NCI-H526 treated with DMSO at 0.1 percent for 48 hours (cell line): ENCODE data around the gene CUEDC1.

Source experiments
- DNase-seq: peaks from one replicate; lab custom pipeline; 2025; lab: John Stamatoyannopoulos, UW

Gene CUEDC1, protein sequence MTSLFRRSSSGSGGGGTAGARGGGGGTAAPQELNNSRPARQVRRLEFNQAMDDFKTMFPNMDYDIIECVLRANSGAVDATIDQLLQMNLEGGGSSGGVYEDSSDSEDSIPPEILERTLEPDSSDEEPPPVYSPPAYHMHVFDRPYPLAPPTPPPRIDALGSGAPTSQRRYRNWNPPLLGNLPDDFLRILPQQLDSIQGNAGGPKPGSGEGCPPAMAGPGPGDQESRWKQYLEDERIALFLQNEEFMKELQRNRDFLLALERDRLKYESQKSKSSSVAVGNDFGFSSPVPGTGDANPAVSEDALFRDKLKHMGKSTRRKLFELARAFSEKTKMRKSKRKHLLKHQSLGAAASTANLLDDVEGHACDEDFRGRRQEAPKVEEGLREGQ

DNA sequence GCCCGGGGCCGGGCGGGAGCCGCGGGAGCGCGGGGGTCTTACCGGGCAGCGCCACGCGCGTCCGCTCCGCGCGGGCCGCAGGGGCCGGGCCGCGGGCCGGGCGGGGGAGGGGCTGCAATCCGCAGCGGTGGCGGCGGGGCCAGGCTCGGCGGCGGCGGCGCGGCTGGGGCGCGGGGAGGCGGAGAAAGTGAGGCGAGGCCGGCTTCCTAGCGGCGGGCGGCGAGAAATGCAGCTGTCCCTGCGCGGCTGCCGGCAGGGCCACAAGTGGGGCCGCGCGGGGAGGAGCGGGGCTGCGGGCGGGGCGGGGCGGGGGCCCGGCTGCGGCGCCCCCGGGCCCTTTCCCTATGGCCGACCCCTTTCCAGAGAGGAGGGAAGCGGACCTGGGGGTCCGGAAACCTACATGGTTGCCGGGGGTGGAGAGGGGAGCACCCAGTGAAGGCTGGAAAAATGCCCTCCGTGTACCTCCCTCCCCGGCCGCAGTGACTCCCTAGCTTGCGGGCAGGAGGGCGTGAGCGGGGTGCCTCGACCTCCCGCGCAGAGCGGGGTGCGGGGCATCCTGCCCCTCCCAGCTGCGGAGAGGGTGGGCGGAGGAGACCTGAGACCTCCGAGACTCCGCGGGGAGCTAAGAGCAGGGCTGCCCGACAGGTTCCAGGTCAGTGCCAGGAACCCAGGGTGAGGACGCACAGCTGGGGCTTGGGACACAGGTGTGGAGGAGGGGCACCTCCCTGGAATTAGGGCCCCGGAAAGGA lies at the start of gene CUEDC1:
Gene CUEDC1, minus strand, starts transcription at position 230 of the 749 bp plus-strand sequence. CDS start 69,848 bp downstream, outside the sequence.
- DNase-seq = peak; percentile 30

GRCh38 chr17:58004060-58004459 lies 48.8 kb upstream of the CUEDC1 start:
- no peak for DNase-seq

DNA sequence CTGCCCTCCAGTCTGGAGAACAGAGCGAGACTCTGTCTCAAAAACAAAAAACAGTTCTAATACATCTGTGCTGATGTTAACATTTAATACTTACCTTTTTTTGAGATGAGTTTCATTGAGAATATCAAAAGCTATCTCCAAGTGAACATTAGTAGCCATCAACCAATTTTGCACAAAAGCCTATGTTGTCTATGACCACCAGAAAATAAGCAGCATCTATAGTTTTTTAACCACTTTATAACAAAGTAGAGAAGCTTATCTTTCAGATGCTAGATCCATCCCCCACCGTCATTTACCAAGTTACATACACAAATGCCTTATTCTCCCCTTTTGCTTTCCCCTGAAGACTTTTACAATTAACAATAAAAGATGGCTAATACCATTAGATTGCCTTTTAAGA lies 47.8 kb upstream of the CUEDC1 start:
- no peak for DNase-seq

GRCh38 chr17:58002154-58002948 lies 47.1 kb upstream of the CUEDC1 start:
- no peak for DNase-seq

GRCh38 chr17:58001461-58002124 lies 46.4 kb upstream of the CUEDC1 start:
- DNase-seq = no peak

GRCh38 chr17:57999496-58000017 lies 44.3 kb upstream of the CUEDC1 start:
- DNase-seq = peak; percentile 57

DNA sequence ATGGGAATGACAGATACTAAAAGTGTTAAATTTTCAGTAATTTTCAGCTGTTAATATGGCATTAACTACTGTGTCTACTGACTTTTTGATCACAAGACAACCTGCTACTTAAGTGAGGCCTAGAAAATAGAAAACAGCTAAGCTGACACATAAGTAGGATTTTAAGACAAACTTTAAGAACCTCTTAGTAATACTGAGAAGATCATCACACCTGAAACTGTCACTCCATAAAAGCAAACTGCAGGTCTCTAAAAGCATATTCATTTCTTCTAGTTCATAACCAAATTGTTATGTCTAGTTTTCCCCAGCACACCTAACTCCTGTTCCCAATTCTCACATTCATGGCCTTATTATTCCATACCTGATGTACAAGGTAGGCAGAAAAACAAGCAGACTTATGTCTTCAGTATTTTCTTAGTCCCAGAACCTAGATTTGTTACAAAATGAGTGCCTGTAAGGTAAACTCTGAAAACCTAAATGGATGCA lies 43.8 kb upstream of the CUEDC1 start:
- DNase-seq = no peak

- DNase-seq = no peak
These were observed 42.0 kb upstream of the CUEDC1 start for GRCh38 chr17:57997085-57997809.

DNA sequence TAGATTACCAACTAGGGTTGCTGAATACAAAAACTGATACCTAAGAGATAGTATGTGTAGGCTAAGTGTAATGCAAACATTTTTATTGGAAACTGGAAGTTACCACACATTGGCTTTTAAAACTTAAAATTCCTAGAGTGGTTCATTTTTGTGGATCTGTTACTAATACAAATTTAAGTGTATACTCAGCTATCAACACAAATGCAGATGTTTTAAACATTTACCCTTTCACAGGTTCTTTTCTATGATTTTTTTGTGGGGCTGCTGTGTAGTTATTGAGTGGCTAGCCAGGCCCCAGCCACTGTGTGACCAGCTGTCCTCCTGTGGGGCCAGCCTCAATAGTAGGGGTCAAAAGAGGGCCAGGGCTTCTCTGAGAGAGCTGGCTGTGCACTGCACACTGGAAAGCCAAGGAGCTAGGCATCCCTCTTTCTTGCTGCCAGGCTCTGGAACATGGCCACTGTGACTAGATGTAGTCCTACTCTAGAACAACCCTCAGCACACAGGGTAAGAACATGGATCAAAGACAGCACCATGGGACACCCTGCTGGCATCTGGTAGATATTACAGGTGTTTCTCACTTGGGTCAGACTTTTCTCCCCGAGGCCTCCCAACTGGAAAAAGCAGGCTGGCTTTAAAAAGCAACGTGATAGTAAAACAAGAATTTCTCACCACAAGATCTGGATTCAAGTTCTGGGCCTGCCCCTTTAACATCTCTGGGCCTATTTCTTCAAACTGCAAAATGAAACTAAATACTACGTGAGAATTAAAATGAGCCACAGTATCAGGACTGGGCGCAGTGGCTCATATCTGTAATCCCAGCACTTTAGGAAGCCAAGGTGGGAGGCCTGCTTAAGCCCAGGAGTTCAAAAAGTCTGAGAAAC lies 40.1 kb upstream of the CUEDC1 start:
- DNase-seq = peak; percentile 62

- DNase-seq = no peak
These were observed 39.2 kb upstream of the CUEDC1 start for GRCh38 chr17:57994436-57994835.

GRCh38 chr17:57993471-57994365 lies 38.5 kb upstream of the CUEDC1 start:
- no peak for DNase-seq

DNA sequence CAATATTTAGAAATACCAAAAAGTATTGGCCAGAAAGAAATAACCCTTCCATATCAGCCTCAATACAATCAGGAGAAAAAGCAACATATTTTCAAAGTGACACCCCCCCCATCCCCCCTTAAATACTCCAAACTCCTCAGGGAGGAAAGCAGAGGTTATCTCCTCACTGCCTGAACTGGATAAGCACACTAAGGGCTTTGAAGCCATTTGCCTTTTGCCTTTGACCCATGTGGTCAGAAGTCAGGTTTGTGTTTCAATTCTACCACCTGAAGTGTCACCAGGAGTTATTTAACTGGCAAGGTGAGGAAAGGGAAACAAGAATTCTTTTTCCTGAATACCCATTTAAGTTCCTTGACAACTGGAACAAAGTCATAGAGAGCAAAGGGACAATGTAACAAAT lies 36.3 kb upstream of the CUEDC1 start:
- no peak for DNase-seq

- no peak for DNase-seq
These were observed 34.8 kb upstream of the CUEDC1 start for GRCh38 chr17:57990037-57990436.

GRCh38 chr17:57988301-57989250 lies 33.4 kb upstream of the CUEDC1 start:
- DNase-seq = peak; percentile 69

- peak; percentile 57 for DNase-seq
These were observed 32.5 kb upstream of the CUEDC1 start, which contains the start of gene VEZF1 for GRCh38 chr17:57987581-57988300. Gene VEZF1, minus strand, starts transcription at chr17:57988254. Its CDS starts 143 bp downstream, at chr17:57988111.

DNA sequence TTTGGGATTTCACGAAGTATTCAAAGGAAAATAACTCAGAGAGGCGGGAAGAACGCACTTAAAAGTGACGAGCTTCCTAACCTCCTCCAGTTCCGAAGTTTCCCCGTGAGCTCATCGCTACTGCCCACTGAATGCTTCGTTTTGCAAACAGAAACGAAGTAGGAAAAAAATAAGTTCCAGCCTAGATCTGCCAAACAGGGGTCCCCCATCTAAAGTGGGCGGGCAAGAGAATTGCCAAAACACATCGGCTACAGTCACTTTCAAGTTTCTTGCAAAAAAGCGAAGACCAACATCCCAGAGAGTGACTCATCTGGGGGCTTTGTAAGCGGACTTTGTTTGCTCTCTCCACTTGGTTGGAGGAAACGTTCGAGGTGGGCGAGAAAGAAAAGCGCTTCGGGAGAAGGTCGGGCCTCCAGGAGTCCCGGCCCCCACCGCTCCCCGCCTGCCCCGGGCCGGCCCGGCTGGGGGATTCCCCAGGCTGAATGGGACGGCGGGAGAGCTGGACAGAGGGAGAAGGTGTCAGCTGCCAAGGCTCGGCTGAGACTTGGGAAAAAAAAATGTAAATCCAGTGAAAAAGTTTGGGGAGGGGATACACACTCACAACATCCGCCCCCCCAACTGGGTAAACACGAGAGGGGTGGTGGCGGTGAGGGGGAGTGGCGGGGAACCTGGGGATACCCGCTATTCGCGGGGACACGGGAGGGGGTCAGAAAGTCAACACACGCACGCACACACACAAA lies 31.8 kb upstream of the CUEDC1 start:
- no peak for DNase-seq
